Stimulated activated naive CD8-positive, alpha-beta T cell treated with anti-CD3 and anti-CD28 coated beads, Interleukin-15, amount 100 ng/mL, for 72 hours (primary cell): ENCODE data around the gene ZNF689.
"Not testable (repeated sequence)": the region's sequence is repeated elsewhere in the genome, so short reads cannot be mapped to it uniquely, and the experiment has no call there.

Experiments
- ATAC-seq: fragments of 150-1000 bp; cut with Tn5 transposase; 2 replicates; pipeline ENCODE4 v1.10.0; 2021; ENCODE audit warnings: mild to moderate bottlenecking, moderate library complexity
- DNase-seq, 2 donors: peaks; one replicate each; pipeline ENCODE4 v3.0.0; 2021 to 2022
- H3K27ac Mint-ChIP-seq, 2 donors: one replicate each; pipeline ENCODE4 v1.8.0; 2022; ENCODE audit warnings: mild to moderate bottlenecking in 2 of 2, mixed read lengths in 2 of 2, moderate library complexity in 2 of 2
- H3K27me3 Mint-ChIP-seq: one replicate; pipeline ENCODE4 v1.8.0; 2022; ENCODE audit warnings: mixed read lengths
- H3K4me1 Mint-ChIP-seq: one replicate; pipeline ENCODE4 v1.8.0; 2022; ENCODE audit warnings: mild to moderate bottlenecking, mixed read lengths
- H3K4me3 Mint-ChIP-seq, 2 donors: one replicate each; pipeline ENCODE4 v1.8.0; 2022; ENCODE audit warnings: mild to moderate bottlenecking in 2 of 2, mixed read lengths in 2 of 2, moderate library complexity in 1 of 2
- H3K9me3 Mint-ChIP-seq, 2 donors: one replicate each; pipeline ENCODE4 v1.8.0; 2022; ENCODE audit warnings: mixed read lengths in 2 of 2

Gene ZNF689

GRCh38 chr16:30619638-30620037, 9.4 kb upstream of the ZNF689 start:
- H3K4me1 Mint-ChIP-seq = peaks cover 9% of the 10 kb centered on the region
- no peak for DNase-seq
- H3K27ac Mint-ChIP-seq = no peak overlapping the region
- H3K27me3 Mint-ChIP-seq = no peaks in the 10 kb centered on the region
- no peaks in the 10 kb centered on the region for H3K9me3 Mint-ChIP-seq
- no peak for ATAC-seq
- no peak overlapping the region for H3K4me3 Mint-ChIP-seq

GRCh38 chr16:30619202-30619601, 9.0 kb upstream of the ZNF689 start:
- H3K27ac Mint-ChIP-seq = no peak overlapping the region
- DNase-seq = no peak
- no peaks in the 10 kb centered on the region for H3K9me3 Mint-ChIP-seq
- no peak for ATAC-seq
- no peak overlapping the region for H3K4me3 Mint-ChIP-seq
- H3K27me3 Mint-ChIP-seq = no peaks in the 10 kb centered on the region
- peaks cover 9% of the 10 kb centered on the region for H3K4me1 Mint-ChIP-seq

- H3K9me3 Mint-ChIP-seq = no peaks in the 10 kb centered on the region
- no peak overlapping the region for H3K27ac Mint-ChIP-seq
- DNase-seq (peak; percentile 80 to 87), ATAC-seq (peak; percentile 91)
- no peak overlapping the region for H3K4me3 Mint-ChIP-seq
- peaks cover 20% of the 10 kb centered on the region for H3K4me1 Mint-ChIP-seq
- H3K27me3 Mint-ChIP-seq = peaks cover 5% of the 10 kb centered on the region
These were observed 5.3 kb upstream of the ZNF689 start for GRCh38 chr16:30615358-30616091.

GRCh38 chr16:30609002-30609925, 925 bp downstream of the ZNF689 start:
- H3K9me3 Mint-ChIP-seq = no peaks in the 10 kb centered on the region
- peak overlapping the region; percentile 88 to 95 for H3K4me3 Mint-ChIP-seq
- H3K4me1 Mint-ChIP-seq = peaks cover 40% of the 10 kb centered on the region
- H3K27ac Mint-ChIP-seq = peak overlapping the region; percentile 99 to 100
- ATAC-seq (peak; percentile 66), DNase-seq (peak; percentile 45 to 62)
- peaks cover 5% of the 10 kb centered on the region for H3K27me3 Mint-ChIP-seq

GRCh38 chr16:30606004-30606403, 4.2 kb downstream of the ZNF689 start:
- H3K4me3 Mint-ChIP-seq = no peak overlapping the region

GRCh38 chr16:30605158-30605557, 5.0 kb downstream of the ZNF689 start:
- no peaks in the 10 kb centered on the region for H3K9me3 Mint-ChIP-seq
- H3K4me3 Mint-ChIP-seq = no peak overlapping the region
- H3K4me1 Mint-ChIP-seq = peaks cover 28% of the 10 kb centered on the region
- no peak for ATAC-seq
- DNase-seq = no peak
- H3K27me3 Mint-ChIP-seq = no peaks in the 10 kb centered on the region
- H3K27ac Mint-ChIP-seq = peak overlapping the region in 1 of 2 donors; percentile 67

More at GRCh38 chr16:30606004-30606403, 4.2 kb downstream of the ZNF689 start:
- peaks cover 36% of the 10 kb centered on the region for H3K4me1 Mint-ChIP-seq
- DNase-seq (no peak), ATAC-seq (no peak)
- H3K27me3 Mint-ChIP-seq = no peaks in the 10 kb centered on the region
- H3K27ac Mint-ChIP-seq = no peak overlapping the region
- no peaks in the 10 kb centered on the region for H3K9me3 Mint-ChIP-seq

GRCh38 chr16:30604316-30604947, 5.8 kb downstream of the ZNF689 start:
- no peaks in the 10 kb centered on the region for H3K9me3 Mint-ChIP-seq
- peaks cover 27% of the 10 kb centered on the region for H3K4me1 Mint-ChIP-seq
- H3K27ac Mint-ChIP-seq = no peak overlapping the region
- DNase-seq (no peak), ATAC-seq (peak; percentile 28)
- H3K4me3 Mint-ChIP-seq = no peak overlapping the region
- H3K27me3 Mint-ChIP-seq = no peaks in the 10 kb centered on the region

- peaks cover 23% of the 10 kb centered on the region for H3K4me1 Mint-ChIP-seq
- no peak for DNase-seq
- H3K9me3 Mint-ChIP-seq = no peaks in the 10 kb centered on the region
- no peaks in the 10 kb centered on the region for H3K27me3 Mint-ChIP-seq
- no peak for ATAC-seq
- H3K4me3 Mint-ChIP-seq = no peak overlapping the region
- no peak overlapping the region for H3K27ac Mint-ChIP-seq
These were observed 6.3 kb downstream of the ZNF689 start for GRCh38 chr16:30603945-30604315.

- Mint-ChIP-seq H3K4me1 (peaks cover 20% of the 10 kb centered on the region), H3K4me3 (no peak overlapping the region), H3K27ac (peak overlapping the region in 1 of 2 donors; percentile 79), H3K27me3 (no peaks in the 10 kb centered on the region), H3K9me3 (no peaks in the 10 kb centered on the region)
- ATAC-seq (no peak), DNase-seq (no peak)
These were observed 7.4 kb downstream of the ZNF689 start for GRCh38 chr16:30602616-30603277.

- Mint-ChIP-seq H3K4me1 (peaks cover 16% of the 10 kb centered on the region), H3K9me3 (no peaks in the 10 kb centered on the region), H3K27ac (no peak overlapping the region), H3K4me3 (no peak overlapping the region), H3K27me3 (no peaks in the 10 kb centered on the region)
- no peak for DNase-seq
- ATAC-seq = no peak
These were observed 8.2 kb downstream of the ZNF689 start for GRCh38 chr16:30601966-30602365.

GRCh38 chr16:30600929-30601328, 9.3 kb downstream of the ZNF689 start:
- Mint-ChIP-seq H3K4me3 (no peak overlapping the region), H3K27me3 (no peaks in the 10 kb centered on the region), H3K4me1 (peaks cover 16% of the 10 kb centered on the region), H3K27ac (no peak overlapping the region), H3K9me3 (no peaks in the 10 kb centered on the region)
- no peak for DNase-seq
- no peak for ATAC-seq

- Mint-ChIP-seq H3K27me3 (no peaks in the 10 kb centered on the region), H3K27ac (no peak overlapping the region), H3K4me3 (no peak overlapping the region), H3K4me1 (peaks cover 16% of the 10 kb centered on the region), H3K9me3 (no peaks in the 10 kb centered on the region)
- DNase-seq = no peak
- ATAC-seq = no peak
These were observed 10.0 kb downstream of the ZNF689 start for GRCh38 chr16:30600215-30600614.

GRCh38 chr16:30592871-30593270, 17.3 kb downstream of the ZNF689 start:
- DNase-seq (no peak), ATAC-seq (no peak)
- H3K9me3 Mint-ChIP-seq = no peaks in the 10 kb centered on the region
- peaks cover 1% of the 10 kb centered on the region for H3K4me1 Mint-ChIP-seq
- no peak overlapping the region for H3K4me3 Mint-ChIP-seq
- no peaks in the 10 kb centered on the region for H3K27me3 Mint-ChIP-seq
- H3K27ac Mint-ChIP-seq = peak overlapping the region in 1 of 2 donors; percentile 73

GRCh38 chr16:30590869-30591268, 19.3 kb downstream of the ZNF689 start:
- not testable (repeated sequence) for H3K4me3 Mint-ChIP-seq, ATAC-seq, H3K27ac Mint-ChIP-seq, H3K9me3 Mint-ChIP-seq, H3K27me3 Mint-ChIP-seq, H3K4me1 Mint-ChIP-seq, DNase-seq

- H3K4me3 Mint-ChIP-seq, DNase-seq, H3K27me3 Mint-ChIP-seq, H3K9me3 Mint-ChIP-seq, ATAC-seq, H3K27ac Mint-ChIP-seq: not testable (repeated sequence)
- peaks cover 12% of the 10 kb centered on the region for H3K4me1 Mint-ChIP-seq
These were observed 20.6 kb downstream of the ZNF689 start for GRCh38 chr16:30589582-30589981.
